A673 (cell line): Measurements from ENCODE around the gene ANKRD29. TPM values are rescaled to one million over a fixed set of nuclear protein-coding genes. Genes with fewer than 3 reads are reported as not detected.

ENCODE experiments used
- BruUV-seq: library from RNA; stranded (reverse); fragments of 400-500 nt; replicated peaks from 2 replicates; lab custom pipeline; 2021; lab: Mats Ljungman, UMichigan
- CTCF ChIA-PET: fragments of 300-600 bp; sonication (Branson Sonifier 250); formaldehyde crosslinking; loops from one replicate; lab custom pipeline; 2022; ENCODE audit warnings: antibody characterized with exemption; lab: Charles Lee
- POLR2A ChIA-PET: fragments of 300-600 bp; sonication (Branson Sonifier 250); formaldehyde crosslinking; loops from one replicate; lab custom pipeline; 2022; ENCODE audit warnings: antibody characterized with exemption; ENCODE audit not compliant: low non-redundant PET; lab: Charles Lee
- DNase-seq: peaks from one replicate; pipeline ENCODE4 v3.0.0-alpha.2; 2015; ENCODE audit warnings: low spot score
- H3K27ac ChIP-seq: fragments of 200-600 bp; sonication (generic); 2 replicates; pipeline ENCODE4 v1.5.1; 2016; ENCODE audit warnings: mixed run types, low read depth, mild to moderate bottlenecking, mixed read lengths, antibody characterized with exemption, low read length; ENCODE audit not compliant: poor library complexity, severe bottlenecking
- H3K27me3 ChIP-seq: fragments of 200-600 bp; sonication (generic); replicated peaks from 2 replicates; pipeline ENCODE4 v1.6.1; 2017; ENCODE audit warnings: mixed run types, low read depth, mild to moderate bottlenecking, mixed read lengths, antibody characterized with exemption, low read length; ENCODE audit not compliant: insufficient read depth, poor library complexity
- H3K36me3 ChIP-seq: fragments of 200-600 bp; sonication (generic); 2 replicates; pipeline ENCODE4 v1.6.1; 2016; ENCODE audit warnings: mixed run types, mild to moderate bottlenecking, mixed read lengths, antibody characterized with exemption, low read length; ENCODE audit not compliant: insufficient read depth, poor library complexity, severe bottlenecking
- H3K4me1 ChIP-seq: fragments of 200-600 bp; sonication (generic); 2 replicates; pipeline ENCODE4 v1.6.1; 2017; ENCODE audit warnings: mixed run types, mild to moderate bottlenecking, mixed read lengths, antibody characterized with exemption, low read length; ENCODE audit not compliant: insufficient read depth, poor library complexity, severe bottlenecking
- H3K4me3 ChIP-seq: fragments of 200-600 bp; sonication (generic); 2 replicates; pipeline ENCODE4 v1.5.1; 2016; ENCODE audit warnings: low read depth, mixed run types, mild to moderate bottlenecking, mixed read lengths, low read length; ENCODE audit not compliant: poor library complexity, severe bottlenecking
- H3K9me3 ChIP-seq: fragments of 200-600 bp; sonication (generic); 2 replicates; pipeline ENCODE4 v1.6.1; 2016; ENCODE audit warnings: mixed run types, low read depth, mild to moderate bottlenecking, mixed read lengths, antibody characterized with exemption, low read length; ENCODE audit not compliant: poor library complexity, severe bottlenecking
- EZH2 ChIP-seq: fragments of 200-600 bp; sonication (generic); IDR thresholded peaks from 2 replicates; pipeline ENCODE4 v1.6.1; 2017; ENCODE audit warnings: borderline replicate concordance, low read depth, mild to moderate bottlenecking, mixed read lengths, antibody characterized with exemption, low read length; ENCODE audit not compliant: poor library complexity, severe bottlenecking
- intact Hi-C: fragments of 100-400 bp; cut with micrococcal nuclease; formaldehyde crosslinking; loops from one replicate; pipeline ENCODE4 v1.10.0; 2022; ENCODE audit not compliant: unreplicated experiment
- total RNA-seq: library from RNA; stranded (reverse); gene quantifications from 2 replicates; pipeline ENCODE4 v1.2.3, GENCODE V29; 2021
- TF ChIP-seq, protein P1 (sequence below): fragments of 300-800, 200-600 bp; sonication (generic); conservative IDR thresholded peaks from 2 replicates; pipeline ENCODE4 v1.5.1; 2017; ENCODE audit warnings: low read depth, mild to moderate bottlenecking, antibody characterized with exemption, low read length, moderate library complexity, mixed read lengths

ANKRD29 gene
- total RNA-seq, 1 experiment from 2014 or later = 2.6 TPM

DNA sequence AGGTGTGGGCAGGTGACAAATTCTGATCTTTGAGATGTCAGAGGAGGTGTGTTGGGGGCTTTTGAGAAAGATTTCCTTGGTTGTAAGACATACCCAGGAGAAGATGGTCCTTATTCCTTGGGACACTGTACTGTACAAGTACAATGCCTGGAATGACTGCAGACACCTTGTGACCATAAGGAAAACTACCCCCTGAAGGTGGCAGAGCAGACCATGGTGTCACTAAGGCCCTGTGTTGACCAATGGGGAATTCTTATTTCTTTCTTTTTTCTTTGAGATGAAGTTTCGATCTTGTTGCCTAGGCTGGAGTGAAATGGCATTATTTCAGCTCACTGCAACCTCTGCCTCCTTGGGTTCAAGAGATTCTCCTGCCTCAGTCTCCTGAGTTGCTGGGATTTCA is 4.4 kb upstream of the ANKRD29 start:
- Histone ChIP-seq H3K36me3 (no peaks in the 10 kb centered on the region), H3K4me3 (no peak overlapping the region), H3K4me1 (peaks cover 39% of the 10 kb centered on the region), H3K9me3 (no peaks in the 10 kb centered on the region), H3K27me3 (peaks cover 2% of the 10 kb centered on the region), H3K27ac (no peak overlapping the region)
- intact Hi-C loops = no loop called here
- TF ChIP-seq EZH2 = no peak
- TF ChIP-seq, protein P1, sequence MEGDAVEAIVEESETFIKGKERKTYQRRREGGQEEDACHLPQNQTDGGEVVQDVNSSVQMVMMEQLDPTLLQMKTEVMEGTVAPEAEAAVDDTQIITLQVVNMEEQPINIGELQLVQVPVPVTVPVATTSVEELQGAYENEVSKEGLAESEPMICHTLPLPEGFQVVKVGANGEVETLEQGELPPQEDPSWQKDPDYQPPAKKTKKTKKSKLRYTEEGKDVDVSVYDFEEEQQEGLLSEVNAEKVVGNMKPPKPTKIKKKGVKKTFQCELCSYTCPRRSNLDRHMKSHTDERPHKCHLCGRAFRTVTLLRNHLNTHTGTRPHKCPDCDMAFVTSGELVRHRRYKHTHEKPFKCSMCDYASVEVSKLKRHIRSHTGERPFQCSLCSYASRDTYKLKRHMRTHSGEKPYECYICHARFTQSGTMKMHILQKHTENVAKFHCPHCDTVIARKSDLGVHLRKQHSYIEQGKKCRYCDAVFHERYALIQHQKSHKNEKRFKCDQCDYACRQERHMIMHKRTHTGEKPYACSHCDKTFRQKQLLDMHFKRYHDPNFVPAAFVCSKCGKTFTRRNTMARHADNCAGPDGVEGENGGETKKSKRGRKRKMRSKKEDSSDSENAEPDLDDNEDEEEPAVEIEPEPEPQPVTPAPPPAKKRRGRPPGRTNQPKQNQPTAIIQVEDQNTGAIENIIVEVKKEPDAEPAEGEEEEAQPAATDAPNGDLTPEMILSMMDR = no peak
- POLR2A ChIA-PET = no interaction called here
- no TSS peak for BruUV-seq
- DNase-seq = no peak
- CTCF ChIA-PET = no interaction called here

DNA sequence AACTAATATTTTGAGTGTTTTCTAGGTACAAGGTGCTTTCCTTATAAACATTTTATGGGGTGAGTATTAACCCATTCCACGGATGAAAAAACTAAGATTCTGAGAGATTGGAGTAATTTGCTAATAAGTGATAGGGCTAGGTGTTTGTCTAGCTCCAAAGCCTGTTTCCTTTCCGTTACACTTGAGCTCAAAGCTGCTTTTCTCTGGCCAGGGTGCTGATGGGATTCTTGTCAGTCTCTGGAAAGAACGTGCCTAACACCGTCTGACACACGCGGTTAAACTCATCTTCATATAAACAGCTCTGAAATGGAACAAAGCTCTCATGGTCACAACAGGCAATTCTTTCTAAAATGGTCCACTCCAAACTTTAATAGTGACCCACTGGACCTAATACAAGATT is 2.0 kb upstream of the ANKRD29 start:
- Histone ChIP-seq H3K9me3 (no peaks in the 10 kb centered on the region), H3K27ac (no peak overlapping the region), H3K4me1 (peaks cover 15% of the 10 kb centered on the region), H3K27me3 (peaks cover 12% of the 10 kb centered on the region), H3K36me3 (no peaks in the 10 kb centered on the region), H3K4me3 (no peak overlapping the region)
- no peak for TF ChIP-seq EZH2
- TF ChIP-seq, protein P1 = no peak
- no TSS peak for BruUV-seq
- no peak for DNase-seq
- intact Hi-C loops = no loop called here
- POLR2A ChIA-PET = no interaction called here
- CTCF ChIA-PET = no interaction called here

DNA sequence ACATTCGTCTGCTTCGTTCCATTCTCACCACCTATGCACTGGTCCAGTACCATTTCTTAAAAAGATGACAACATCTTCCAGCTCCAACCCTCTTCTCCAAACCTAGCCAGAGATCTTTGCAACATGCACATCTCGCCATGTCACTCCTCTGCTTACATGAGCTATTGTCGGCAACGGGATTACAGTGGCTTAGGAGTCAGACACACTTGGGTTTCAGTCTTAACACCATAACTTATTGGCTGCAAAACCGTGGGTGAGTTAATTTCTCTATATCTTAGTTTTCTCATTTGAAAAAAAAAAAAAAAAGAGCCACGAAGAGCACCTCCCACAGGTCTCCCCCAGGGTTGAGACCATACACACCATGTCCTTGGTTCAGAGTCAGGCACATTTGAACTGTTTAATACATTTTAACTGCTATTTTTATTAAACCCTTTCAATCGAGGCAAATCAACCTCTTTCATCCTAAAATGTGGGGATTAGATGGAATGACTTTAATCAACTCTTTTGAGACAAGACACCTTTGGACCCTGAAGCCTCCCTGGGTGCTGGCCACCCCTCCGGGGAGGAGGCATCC is 889 bp downstream of the ANKRD29 start:
- CTCF ChIA-PET = no interaction called here

More for the DNA sequence above, 889 bp downstream of the ANKRD29 start:
- Histone ChIP-seq H3K36me3 (no peaks in the 10 kb centered on the region), H3K9me3 (no peaks in the 10 kb centered on the region), H3K4me1 (no peaks in the 10 kb centered on the region), H3K27me3 (peaks cover 12% of the 10 kb centered on the region), H3K4me3 (peak overlapping the region; percentile 44), H3K27ac (no peak overlapping the region)
- BruUV-seq = no TSS peak
- no peak for DNase-seq
- intact Hi-C loops = no loop called here
- TF ChIP-seq, protein P1 = no peak
- TF ChIP-seq EZH2 = no peak
- POLR2A ChIA-PET = no interaction called here
